ENCODE results near the gene GALNT18. TPM values are rescaled to one million over a fixed set of nuclear protein-coding genes. Genes with fewer than 3 reads are reported as not detected.
"Not testable (repeated sequence)": the region's sequence is repeated elsewhere in the genome, so short reads cannot be mapped to it uniquely, and the experiment has no call there.

The GALNT18 gene
- total RNA-seq, 2 donors from 2014 or later: not detected

GRCh38 chr11:11458001-11458400, 163.8 kb downstream of the GALNT18 start:
- H3K27me3 Mint-ChIP-seq: peaks cover 40% of the 10 kb centered on the region
- H3K4me1 Mint-ChIP-seq: peaks cover 2% of the 10 kb centered on the region
- H3K9me3 ChIP-seq (ENCODE audit: control insufficient read depth, low read length, poor library complexity, severe bottlenecking): no peaks in the 10 kb centered on the region
- no peaks in the 10 kb centered on the region for H3K36me3 Mint-ChIP-seq (ENCODE audit: low read depth)
- DNase-seq (no peak), ATAC-seq (no peak)
- no peak overlapping the region for H3K27ac Mint-ChIP-seq
- H3K4me3 Mint-ChIP-seq: no peak overlapping the region

DNA sequence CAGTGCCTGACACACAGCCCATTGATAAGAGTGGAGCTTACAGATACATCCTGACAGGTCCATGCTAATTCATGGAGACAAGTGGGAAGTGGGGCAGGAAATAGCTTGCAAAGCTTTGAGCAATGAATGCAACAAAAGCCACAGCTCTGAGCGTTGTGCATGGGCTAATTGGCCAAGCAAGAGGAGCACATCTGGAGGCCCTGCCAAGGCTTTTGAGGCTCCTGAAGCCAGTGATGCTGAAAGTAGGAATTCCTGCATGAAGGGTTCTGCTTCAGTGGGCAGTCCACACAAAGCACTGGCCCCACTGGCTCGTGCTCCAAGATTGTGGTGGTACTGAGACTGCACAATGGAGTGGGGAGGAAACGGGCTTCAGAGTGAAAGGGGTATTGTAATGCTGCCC, 164.9 kb downstream of the GALNT18 start:
- Mint-ChIP-seq H3K4me1 (no peaks in the 10 kb centered on the region), H3K4me3 (no peak overlapping the region), H3K27me3 (peaks cover 46% of the 10 kb centered on the region), H3K27ac (no peak overlapping the region), H3K36me3 (ENCODE audit: low read depth) (no peaks in the 10 kb centered on the region)
- no peak for DNase-seq
- ATAC-seq: no peak
- H3K9me3 ChIP-seq (ENCODE audit: control insufficient read depth, low read length, poor library complexity, severe bottlenecking): no peaks in the 10 kb centered on the region

DNA sequence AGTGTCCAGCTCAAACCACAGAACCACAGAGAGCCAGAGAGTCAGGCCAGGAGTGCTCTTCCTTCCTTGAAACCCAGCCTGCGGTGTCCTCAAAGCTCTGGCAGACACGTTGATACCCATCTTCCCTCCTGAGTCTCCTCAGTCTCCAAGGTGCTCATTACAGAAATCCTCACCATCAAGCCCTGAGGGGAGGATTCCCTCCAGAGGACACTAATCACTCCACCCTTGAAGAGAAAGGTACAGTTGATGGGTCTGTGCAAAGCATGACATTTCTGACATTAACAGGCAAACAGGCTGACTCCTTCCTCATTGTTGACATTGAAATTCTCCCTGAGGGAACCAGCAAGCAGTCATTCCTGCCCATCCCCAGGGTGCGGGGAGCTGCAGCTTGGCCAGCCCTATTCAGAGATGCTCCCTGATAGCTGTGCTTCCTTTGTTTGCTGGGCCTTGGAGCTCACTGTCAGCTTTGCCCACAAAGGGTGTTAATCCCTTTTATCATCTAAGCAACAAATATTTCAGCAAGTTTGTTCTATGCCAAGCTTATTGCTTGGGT, 167.1 kb downstream of the GALNT18 start:
- no peak for ATAC-seq

DNA sequence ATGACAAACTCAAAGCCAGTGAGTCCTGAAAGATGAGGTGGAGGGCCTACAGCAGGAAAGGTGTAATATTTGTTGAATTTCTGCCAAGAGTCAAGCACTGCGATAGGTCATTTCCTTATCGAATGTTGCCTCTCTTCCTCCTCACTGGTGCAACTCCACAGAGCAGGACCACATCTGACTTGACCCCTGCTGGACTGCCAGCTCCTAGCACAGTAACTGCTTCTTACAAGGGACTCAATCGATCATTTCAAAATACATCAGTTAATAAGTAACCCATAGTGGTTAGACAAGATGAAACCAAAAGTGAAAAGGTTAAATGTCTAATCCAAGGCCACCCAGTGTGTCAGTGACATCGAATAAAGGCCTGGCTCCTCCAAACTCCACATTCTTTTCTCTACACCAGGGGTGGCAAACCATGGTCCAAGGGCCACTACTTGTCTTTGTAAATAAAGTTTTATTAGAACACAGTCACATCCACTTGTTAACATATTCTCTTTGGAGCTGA, 170.3 kb downstream of the GALNT18 start:
- no peak overlapping the region for H3K27ac Mint-ChIP-seq
- DNase-seq (no peak), ATAC-seq (no peak)
- H3K9me3 ChIP-seq (ENCODE audit: control insufficient read depth, low read length, poor library complexity, severe bottlenecking): no peaks in the 10 kb centered on the region
- H3K27me3 Mint-ChIP-seq: peaks cover 29% of the 10 kb centered on the region
- no peaks in the 10 kb centered on the region for H3K4me1 Mint-ChIP-seq
- H3K36me3 Mint-ChIP-seq (ENCODE audit: low read depth): no peaks in the 10 kb centered on the region
- no peak overlapping the region for H3K4me3 Mint-ChIP-seq

More for the DNA sequence above, 167.1 kb downstream of the GALNT18 start:
- Mint-ChIP-seq H3K27ac (no peak overlapping the region), H3K36me3 (ENCODE audit: low read depth) (no peaks in the 10 kb centered on the region), H3K4me1 (no peaks in the 10 kb centered on the region), H3K27me3 (peaks cover 32% of the 10 kb centered on the region), H3K4me3 (no peak overlapping the region)
- DNase-seq: no peak
- no peaks in the 10 kb centered on the region for H3K9me3 ChIP-seq (ENCODE audit: control insufficient read depth, low read length, poor library complexity, severe bottlenecking)

DNA sequence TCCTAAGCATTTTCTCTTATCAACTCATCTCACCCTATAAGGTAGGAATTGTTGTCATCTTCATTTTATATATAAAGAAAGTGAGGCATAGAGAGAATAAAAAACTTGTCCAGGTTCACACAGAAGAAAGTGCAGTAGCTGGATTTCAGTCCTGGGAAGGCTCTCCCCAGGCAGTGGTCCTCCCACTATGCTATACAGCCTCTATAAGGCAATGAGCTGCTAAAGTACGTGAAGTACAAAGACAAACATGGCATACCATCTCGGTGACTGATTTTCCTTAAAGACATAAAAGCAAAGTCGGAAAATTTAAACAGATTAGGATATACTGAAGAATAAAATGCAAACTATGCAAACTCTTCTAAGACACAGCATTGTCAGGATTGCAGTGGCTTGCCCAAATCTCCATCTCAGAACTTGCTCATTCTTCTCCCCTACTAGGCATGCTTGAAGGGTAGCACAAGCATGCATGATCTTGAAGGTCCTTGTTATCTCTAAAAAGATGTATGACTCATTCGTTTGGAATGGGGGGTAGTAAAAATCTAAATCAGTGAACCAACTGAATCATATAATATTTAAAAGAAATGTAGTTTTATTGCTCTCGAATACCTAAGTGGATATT, 171.0 kb downstream of the GALNT18 start:
- H3K9me3 ChIP-seq (ENCODE audit: control insufficient read depth, low read length, poor library complexity, severe bottlenecking): no peaks in the 10 kb centered on the region
- H3K27me3 Mint-ChIP-seq: peaks cover 35% of the 10 kb centered on the region

DNA sequence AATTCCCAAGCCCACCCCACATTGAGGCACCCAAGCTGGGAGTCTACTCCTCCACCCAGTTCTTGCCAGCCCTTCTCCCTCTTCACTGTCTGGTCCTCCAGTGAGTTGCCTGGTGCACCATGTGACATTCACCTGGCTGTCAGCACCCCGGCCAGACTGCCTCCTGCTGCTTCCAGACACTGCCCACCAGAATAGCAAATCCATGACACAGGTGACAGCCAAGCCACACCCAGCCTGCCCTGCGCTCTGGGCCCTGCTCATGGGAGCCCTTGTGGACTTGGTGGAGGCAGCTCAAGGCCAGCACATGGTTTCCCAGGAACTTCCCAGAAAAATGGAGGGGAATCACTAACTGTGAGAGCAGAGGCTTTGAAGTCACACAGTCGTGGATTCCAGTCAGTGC, 172.5 kb downstream of the GALNT18 start:
- peaks cover 41% of the 10 kb centered on the region for H3K27me3 Mint-ChIP-seq
- no peaks in the 10 kb centered on the region for H3K9me3 ChIP-seq (ENCODE audit: control insufficient read depth, low read length, poor library complexity, severe bottlenecking)
- no peak overlapping the region for H3K27ac Mint-ChIP-seq
- no peaks in the 10 kb centered on the region for H3K4me1 Mint-ChIP-seq
- H3K4me3 Mint-ChIP-seq: no peak overlapping the region
- no peaks in the 10 kb centered on the region for H3K36me3 Mint-ChIP-seq (ENCODE audit: low read depth)
- no peak for ATAC-seq
- DNase-seq: no peak

More for the DNA sequence above, 171.0 kb downstream of the GALNT18 start:
- DNase-seq (no peak), ATAC-seq (no peak)
- H3K4me1 Mint-ChIP-seq: no peaks in the 10 kb centered on the region
- H3K36me3 Mint-ChIP-seq (ENCODE audit: low read depth): no peaks in the 10 kb centered on the region
- H3K4me3 Mint-ChIP-seq: no peak overlapping the region
- H3K27ac Mint-ChIP-seq: no peak overlapping the region

DNA sequence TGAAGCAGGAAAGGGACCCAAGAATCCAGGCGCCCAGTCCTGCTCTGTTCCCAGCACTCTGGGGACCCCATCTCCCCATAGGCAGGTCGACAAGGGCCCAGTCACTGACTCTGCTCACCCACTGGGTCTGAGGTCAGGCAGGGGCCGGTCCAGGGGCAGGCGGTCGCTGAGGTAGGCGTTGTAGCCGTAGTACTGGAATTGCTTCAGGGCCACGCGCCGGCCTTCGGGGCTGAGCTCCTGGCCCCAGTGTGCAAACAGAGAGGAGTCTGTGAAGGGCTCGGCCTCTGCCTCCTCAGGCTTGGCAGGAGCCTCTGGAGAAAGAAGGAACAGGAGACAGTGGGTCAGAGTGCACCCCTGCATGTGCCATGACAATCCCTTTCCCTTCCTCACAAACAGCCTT, 173.2 kb downstream of the GALNT18 start:
- no peak overlapping the region for H3K27ac Mint-ChIP-seq
- H3K27me3 Mint-ChIP-seq: peaks cover 34% of the 10 kb centered on the region
- H3K9me3 ChIP-seq (ENCODE audit: control insufficient read depth, low read length, poor library complexity, severe bottlenecking): no peaks in the 10 kb centered on the region
- no peaks in the 10 kb centered on the region for H3K4me1 Mint-ChIP-seq
- H3K4me3 Mint-ChIP-seq: no peak overlapping the region
- H3K36me3 Mint-ChIP-seq (ENCODE audit: low read depth): no peaks in the 10 kb centered on the region
- ATAC-seq (no peak), DNase-seq (no peak)

- H3K4me3 Mint-ChIP-seq; H3K36me3 Mint-ChIP-seq (ENCODE audit: low read depth); H3K27ac Mint-ChIP-seq; H3K4me1 Mint-ChIP-seq; ATAC-seq; H3K9me3 ChIP-seq (ENCODE audit: control insufficient read depth, low read length, poor library complexity, severe bottlenecking); DNase-seq: not testable (repeated sequence)
- H3K27me3 Mint-ChIP-seq: peaks cover 32% of the 10 kb centered on the region
Measured at GRCh38 chr11:11447601-11448000, 174.2 kb downstream of the GALNT18 start.

DNA sequence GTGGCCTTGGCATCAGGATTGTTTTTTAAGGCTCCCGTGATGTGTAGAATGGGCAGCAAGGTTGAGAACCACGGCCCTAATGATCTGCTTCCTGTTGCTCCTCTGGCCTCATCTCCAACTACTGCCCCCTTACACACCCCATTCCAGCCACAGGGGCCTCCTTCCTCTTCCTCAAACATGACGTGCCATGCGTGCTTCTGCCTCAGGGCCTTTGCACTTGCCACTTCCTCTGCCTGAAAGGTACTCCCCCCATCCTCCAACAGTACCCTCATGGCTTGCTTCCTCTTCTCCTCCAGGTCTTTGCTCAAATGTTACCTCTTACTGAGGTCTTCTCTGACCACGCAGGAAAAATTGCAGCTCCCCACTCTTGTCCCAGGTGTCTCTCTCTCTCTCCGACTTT, 174.8 kb downstream of the GALNT18 start:
- Mint-ChIP-seq H3K27ac (no peak overlapping the region), H3K4me3 (no peak overlapping the region), H3K27me3 (peaks cover 33% of the 10 kb centered on the region), H3K36me3 (ENCODE audit: low read depth) (peaks cover 2% of the 10 kb centered on the region), H3K4me1 (peaks cover 2% of the 10 kb centered on the region)
- H3K9me3 ChIP-seq (ENCODE audit: control insufficient read depth, low read length, poor library complexity, severe bottlenecking): no peaks in the 10 kb centered on the region
- ATAC-seq (no peak), DNase-seq (no peak)

DNA sequence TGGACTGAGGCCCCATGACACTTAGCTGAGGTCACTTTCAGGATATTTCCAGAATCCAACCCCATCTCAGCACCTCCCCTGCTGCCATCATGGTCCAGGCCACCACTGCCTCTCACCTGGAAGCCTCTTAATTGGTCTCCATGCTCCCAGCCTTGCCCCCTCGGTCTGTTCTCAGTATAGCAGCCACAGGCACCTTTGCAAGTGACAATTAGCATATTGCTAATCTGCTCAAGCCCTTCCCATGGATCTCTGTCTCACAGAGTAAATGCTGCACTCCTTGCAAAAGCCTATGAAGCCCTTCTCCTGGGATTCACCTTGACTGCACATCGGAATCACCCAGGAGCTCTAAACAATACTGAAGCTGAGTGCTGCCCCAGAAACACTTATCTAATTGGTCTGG, 175.2 kb downstream of the GALNT18 start:
- Mint-ChIP-seq H3K27ac (no peak overlapping the region), H3K4me1 (peaks cover 2% of the 10 kb centered on the region), H3K4me3 (no peak overlapping the region), H3K27me3 (peaks cover 33% of the 10 kb centered on the region), H3K36me3 (ENCODE audit: low read depth) (peaks cover 2% of the 10 kb centered on the region)
- DNase-seq: no peak
- no peak for ATAC-seq
- H3K9me3 ChIP-seq (ENCODE audit: control insufficient read depth, low read length, poor library complexity, severe bottlenecking): no peaks in the 10 kb centered on the region

GRCh38 chr11:11445441-11446185, 176.2 kb downstream of the GALNT18 start:
- H3K9me3 ChIP-seq (ENCODE audit: control insufficient read depth, low read length, poor library complexity, severe bottlenecking): no peaks in the 10 kb centered on the region
- Mint-ChIP-seq H3K4me1 (peaks cover 2% of the 10 kb centered on the region), H3K27ac (peak overlapping the region; percentile 27), H3K4me3 (no peak overlapping the region), H3K36me3 (ENCODE audit: low read depth) (peaks cover 2% of the 10 kb centered on the region), H3K27me3 (peaks cover 33% of the 10 kb centered on the region)
- ATAC-seq (no peak), DNase-seq (no peak)

- Mint-ChIP-seq H3K27me3 (peaks cover 33% of the 10 kb centered on the region), H3K4me1 (peaks cover 2% of the 10 kb centered on the region), H3K27ac (peak overlapping the region; percentile 27), H3K36me3 (ENCODE audit: low read depth) (peaks cover 2% of the 10 kb centered on the region), H3K4me3 (no peak overlapping the region)
- ATAC-seq: no peak
- DNase-seq: no peak
- no peaks in the 10 kb centered on the region for H3K9me3 ChIP-seq (ENCODE audit: control insufficient read depth, low read length, poor library complexity, severe bottlenecking)
Measured at GRCh38 chr11:11444804-11445131, 177.0 kb downstream of the GALNT18 start.

DNA sequence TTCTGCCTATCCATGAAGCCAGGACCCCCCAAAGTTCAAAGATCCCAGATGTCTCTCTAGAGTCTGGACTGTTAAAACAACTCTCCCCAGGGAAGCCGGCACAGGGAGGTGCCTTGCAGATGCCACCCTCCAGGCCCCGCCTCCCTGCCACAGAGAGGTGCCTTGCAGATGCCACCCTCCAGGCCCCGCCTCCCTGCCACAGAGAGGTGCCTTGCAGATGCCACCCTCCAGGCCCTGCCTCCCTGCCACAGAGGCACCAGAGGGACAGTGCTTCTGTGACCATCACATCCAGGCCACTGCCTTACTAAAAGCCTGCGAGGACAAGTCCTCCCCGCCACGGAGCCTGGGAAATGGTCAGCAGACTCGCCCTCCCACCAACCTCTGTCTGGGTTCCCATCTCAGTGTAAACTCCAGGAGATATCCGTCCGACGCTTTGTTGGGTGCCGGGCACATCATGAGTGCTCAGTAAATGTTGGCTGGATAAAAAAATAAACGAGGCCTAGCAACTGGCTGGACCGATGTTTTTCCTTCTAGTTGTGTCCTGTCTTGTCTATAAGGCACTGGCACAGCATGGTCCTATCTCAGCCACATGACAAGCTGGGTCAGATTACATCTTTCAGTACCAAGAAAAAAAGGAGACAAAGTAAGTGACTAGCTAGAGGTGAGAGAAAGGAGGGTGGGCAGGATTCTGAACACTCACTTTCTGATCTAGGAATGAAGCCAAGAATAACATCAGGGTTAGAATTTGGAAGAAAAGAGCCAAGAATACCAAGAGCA, 177.6 kb downstream of the GALNT18 start:
- Mint-ChIP-seq H3K36me3 (ENCODE audit: low read depth) (peaks cover 2% of the 10 kb centered on the region), H3K27me3 (peaks cover 28% of the 10 kb centered on the region), H3K4me1 (peaks cover 2% of the 10 kb centered on the region), H3K4me3 (no peak overlapping the region), H3K27ac (no peak overlapping the region)
- DNase-seq: no peak
- H3K9me3 ChIP-seq (ENCODE audit: control insufficient read depth, low read length, poor library complexity, severe bottlenecking): no peaks in the 10 kb centered on the region
- no peak for ATAC-seq

All from T-helper 17 cell (primary cell).